HepG2 (cell line): ENCODE measurements around the gene P4HB. TPM values are rescaled to one million over a fixed set of nuclear protein-coding genes. Genes with fewer than 3 reads are reported as not detected.

Source experiments
- ATF1 ChIP-seq: IDR thresholded peaks from 2 replicates; pipeline ENCODE4 v1.6.1; 2016; ENCODE audit warnings: mild to moderate bottlenecking, control low read depth
- CHCHD3 ChIP-seq: sonication (generic); formaldehyde crosslinking; IDR thresholded peaks from 2 replicates; pipeline ENCODE4 v1.8.0; 2022; ENCODE audit warnings: mild to moderate bottlenecking, missing genetic modification reagents, moderate library complexity
- CREB3 ChIP-seq: sonication (generic); formaldehyde crosslinking; IDR thresholded peaks from 2 replicates; pipeline ENCODE4 v1.5.0; 2020; ENCODE audit warnings: missing genetic modification reagents
- E2F5 ChIP-seq: sonication (generic); formaldehyde crosslinking; conservative IDR thresholded peaks from 2 replicates; pipeline ENCODE4 v1.4.0; 2020; ENCODE audit warnings: missing genetic modification reagents
- JUNB ChIP-seq: sonication (generic); formaldehyde crosslinking; IDR thresholded peaks from 2 replicates; pipeline ENCODE4 v1.8.0; 2022; ENCODE audit warnings: missing genetic modification reagents, mild to moderate bottlenecking, borderline replicate concordance
- KLF13 ChIP-seq: sonication (generic); formaldehyde crosslinking; IDR thresholded peaks from 2 replicates; pipeline ENCODE4 v1.4.0; 2020; ENCODE audit warnings: mild to moderate bottlenecking, missing genetic modification reagents
- LRRFIP1 ChIP-seq: sonication (generic); formaldehyde crosslinking; conservative IDR thresholded peaks from 2 replicates; pipeline ENCODE4 v1.4.0; 2020; ENCODE audit warnings: missing genetic modification reagents
- MYNN ChIP-seq: sonication (generic); formaldehyde crosslinking; IDR thresholded peaks from 2 replicates; pipeline ENCODE4 v1.4.0; 2020; ENCODE audit warnings: mild to moderate bottlenecking, low read depth, missing genetic modification reagents
- POGZ ChIP-seq: sonication (generic); formaldehyde crosslinking; IDR thresholded peaks from 2 replicates; pipeline ENCODE4 v1.4.0; 2020; ENCODE audit warnings: mild to moderate bottlenecking, missing genetic modification reagents
- RAD21 ChIP-seq: fragments of 450-650 bp; formaldehyde crosslinking; IDR thresholded peaks from 2 replicates; pipeline ENCODE4 v1.5.0; 2020; ENCODE audit warnings: mild to moderate bottlenecking
- SIX4 ChIP-seq: sonication (generic); formaldehyde crosslinking; IDR thresholded peaks from 2 replicates; pipeline ENCODE4 v1.4.0; 2020; ENCODE audit warnings: missing genetic modification reagents
- SMAD1 ChIP-seq: sonication (generic); formaldehyde crosslinking; IDR thresholded peaks from 2 replicates; pipeline ENCODE4 v1.4.0; 2020; ENCODE audit warnings: missing genetic modification reagents, low read depth, mild to moderate bottlenecking, borderline replicate concordance
- U2AF2 ChIP-seq: fragments of 200-400 bp; formaldehyde crosslinking; IDR thresholded peaks from 2 replicates; pipeline ENCODE4 v1.6.1; 2017; ENCODE audit warnings: low read depth, mild to moderate bottlenecking, low read length
- ZBTB21 ChIP-seq: sonication (generic); formaldehyde crosslinking; IDR thresholded peaks from 2 replicates; pipeline ENCODE4 v1.4.0; 2020; ENCODE audit warnings: missing genetic modification reagents
- ZBTB34 ChIP-seq: sonication (generic); formaldehyde crosslinking; IDR thresholded peaks from 2 replicates; pipeline ENCODE4 v1.8.0; 2022; ENCODE audit warnings: mild to moderate bottlenecking, missing genetic modification reagents
- ZBTB37 ChIP-seq: sonication (generic); formaldehyde crosslinking; IDR thresholded peaks from 2 replicates; pipeline ENCODE4 v1.4.0; 2020; ENCODE audit warnings: mild to moderate bottlenecking, missing genetic modification reagents
- ZBTB7B ChIP-seq: sonication (generic); formaldehyde crosslinking; IDR thresholded peaks from 2 replicates; pipeline ENCODE4 v1.4.0; 2020; ENCODE audit warnings: missing genetic modification reagents
- ZC3H4 ChIP-seq: sonication (generic); formaldehyde crosslinking; IDR thresholded peaks from 2 replicates; pipeline ENCODE4 v1.4.0; 2020; ENCODE audit warnings: missing genetic modification reagents, borderline replicate concordance
- ZNF430 ChIP-seq: sonication (generic); formaldehyde crosslinking; IDR thresholded peaks from 2 replicates; pipeline ENCODE4 v1.9.0; 2021; ENCODE audit warnings: mild to moderate bottlenecking, missing genetic modification reagents
- ZNF460 ChIP-seq: sonication (generic); formaldehyde crosslinking; IDR thresholded peaks from 2 replicates; pipeline ENCODE4 v1.5.1; 2020; ENCODE audit warnings: missing genetic modification reagents, mild to moderate bottlenecking, borderline replicate concordance
- ZNF691 ChIP-seq: sonication (generic); formaldehyde crosslinking; IDR thresholded peaks from 2 replicates; pipeline ENCODE4 v1.4.0; 2020; ENCODE audit warnings: missing genetic modification reagents, low read depth, mild to moderate bottlenecking, borderline replicate concordance
- polyA plus RNA-seq, 8 experiments: library from polyadenylated mRNA; depleted of rRNA in 3 of 8; stranded (reverse) in 7 of 8; unstranded in 1 of 8; fragments of >200 nt; fragmentation: Illumina TruSeq in 4 of 8; extraction: Trizol in 4 of 8; gene quantifications; 2 replicates each; pipeline versions ENCODE4 v1.2.1 to v1.2.3, GENCODE V29; 2011 to 2016; ENCODE audit warnings: low read depth in 4 of 8, missing spikeins in 1 of 8, mixed read lengths in 1 of 8; ENCODE audit not compliant: insufficient read depth in 1 of 8
- total RNA-seq, 5 experiments: library from RNA; depleted of rRNA; stranded (reverse); fragments of >200 nt; fragmentation: Illumina TruSeq; extraction: Trizol; gene quantifications; 2 replicates each; pipeline ENCODE4 v1.2.3, GENCODE V29; 2016; ENCODE audit warnings: low read depth in 1 of 5

Gene P4HB
- total and polyA plus RNA-seq, 2 of the 13 experiments (the other 11 are each of a cell fraction or from before 2014, with no cell fraction given) = 185 to 782 TPM

- no peak; the same call in 1 of the 2 replicates for TF ChIP-seq MYNN (CRISPR knock-in tag)
- TF ChIP-seq POGZ = no peak
- no peak for TF ChIP-seq E2F5 (CRISPR knock-in tag)
- TF ChIP-seq SMAD1 (CRISPR knock-in tag) = no peak
- TF ChIP-seq ZBTB7B (CRISPR knock-in tag) = no peak; the same call in 1 of the 2 replicates
- no peak; the same call in 1 of the 2 replicates for TF ChIP-seq CHCHD3 (CRISPR knock-in tag)
- peak; percentile 32; the same call in 1 of the 2 replicates for TF ChIP-seq ZC3H4 (CRISPR knock-in tag)
- TF ChIP-seq CREB3 (CRISPR knock-in tag) = 0 out of 2 replicates have a peak, but pooled peaks have one; percentile 29
- TF ChIP-seq ZNF460 (CRISPR knock-in tag) = no peak
- TF ChIP-seq ZBTB34 (CRISPR knock-in tag) = no peak
- TF ChIP-seq ZNF430 = no peak
- no peak for TF ChIP-seq ATF1 (CRISPR knock-in tag)
- TF ChIP-seq KLF13 = no peak
- peak; percentile 68; the same call in 1 of the 2 replicates for TF ChIP-seq ZNF691
- TF ChIP-seq ZBTB21 (CRISPR knock-in tag) = 0 out of 2 replicates have a peak, but pooled peaks have one; percentile 36
- no peak for TF ChIP-seq U2AF2
- TF ChIP-seq JUNB (CRISPR knock-in tag) = no peak
- TF ChIP-seq RAD21 (CRISPR knock-in tag) = no peak; the same call in 1 of the 2 replicates
- TF ChIP-seq ZBTB37 (CRISPR knock-in tag) = no peak
- TF ChIP-seq LRRFIP1 (CRISPR knock-in tag) = no peak
- TF ChIP-seq SIX4 = no peak
Observed at GRCh38 chr17:81870131-81870980, 10.0 kb upstream of the P4HB start (continued).
